Left lung (tissue), 10 donors: Measurements from ENCODE around the gene BICC1. TPM values are rescaled to one million over a fixed set of nuclear protein-coding genes. Genes with fewer than 3 reads are reported as not detected.

Experiments
- ATAC-seq: fragments of 200-7000 bp; cut with Tn5 transposase; one replicate; pipeline ENCODE4 v1.9.1; 2020; ENCODE audit warnings: moderate library complexity
- DNase-seq, 4 donors: peaks; one replicate each; pipeline ENCODE4 v3.0.0-alpha.2; 2013 to 2020
- H3K27ac ChIP-seq, 2 donors: fragments of 200-600 bp; sonication (generic) in 1 of 2; one replicate each; pipeline versions ENCODE4 v1.5.0 to v1.8.0; 2020 to 2021
- H3K27me3 ChIP-seq, 2 donors: fragments of 200-600 bp; sonication (generic) in 1 of 2; one replicate each; pipeline versions ENCODE4 v1.5.0 to v1.8.0; 2020 to 2021
- H3K36me3 ChIP-seq, 2 donors: fragments of 200-600 bp; sonication (generic) in 1 of 2; one replicate each; pipeline versions ENCODE4 v1.5.0 to v1.8.0; 2020 to 2021
- H3K4me1 ChIP-seq, 2 donors: fragments of 200-600 bp; one replicate each; pipeline ENCODE4 v1.8.0; 2021
- H3K4me3 ChIP-seq, 2 donors: fragments of 200-600 bp; sonication (generic) in 1 of 2; one replicate each; pipeline versions ENCODE4 v1.5.0 to v1.8.0; 2020 to 2021; ENCODE audit warnings: mild to moderate bottlenecking in 1 of 2
- H3K9me3 ChIP-seq, 2 donors: fragments of 200-600 bp; sonication (generic) in 1 of 2; one replicate each; pipeline versions ENCODE4 v1.5.0 to v1.8.0; 2020 to 2021
- CTCF ChIP-seq, 2 donors: fragments of 200-600 bp; sonication (generic) in 1 of 2; IDR thresholded peaks; one replicate each; pipeline versions ENCODE4 v1.5.0 to v1.8.0; 2021; ENCODE audit warnings: antibody characterized with exemption in 2 of 2
- intact Hi-C, 2 donors: fragments of 100-400 bp; cut with DNase I; formaldehyde crosslinking; loops; one replicate each; pipeline versions ENCODE4 v1.11.2 to v1.14.2; 2022
- polyA plus RNA-seq, 6 donors: library from polyadenylated mRNA; unstranded; fragments of 120-200 nt; gene quantifications; one replicate each; pipeline ENCODE4 v1.2.1, GENCODE V29; 2013; ENCODE audit not compliant: insufficient read length in 6 of 6
- total RNA-seq, 2 donors: library from RNA; stranded (reverse); fragmentation: NEBNext Ultra II Directional; extraction: Animal tissue kit (Norgen Biotek cat#: 25700); gene quantifications; one replicate each; pipeline ENCODE4 v1.2.1, GENCODE V29; 2021
- donor health status: DM: no; HTN: yes; CAD: no.
- donor health status: DM: no; HTN: no; CAD: no.

The BICC1 gene
- total and polyA plus RNA-seq, 8 donors: 10.9 to 47.4 (median 37.1) TPM

GRCh38 chr10:58638388-58638787 lies 125.7 kb downstream of the BICC1 start:
- H3K4me1 ChIP-seq: peaks cover 6 to 11% of the 10 kb centered on the region in 2 donors
- H3K27me3 ChIP-seq: no peaks in the 10 kb centered on the region
- no peaks in the 10 kb centered on the region for H3K9me3 ChIP-seq
- DNase-seq (no peak), ATAC-seq (no peak)
- no peak overlapping the region for H3K4me3 ChIP-seq
- intact Hi-C loops: no loop called here
- no peak for TF ChIP-seq CTCF (IDR thresholded peaks at IDR 0.05)
- H3K27ac ChIP-seq: no peak overlapping the region
- no peaks in the 10 kb centered on the region for H3K36me3 ChIP-seq

- Histone ChIP-seq H3K4me1 (peaks cover 6 to 16% of the 10 kb centered on the region in 2 donors), H3K36me3 (no peaks in the 10 kb centered on the region), H3K27ac (peak overlapping the region in 1 of 2 donors; percentile 36), H3K27me3 (no peaks in the 10 kb centered on the region), H3K4me3 (no peak overlapping the region), H3K9me3 (no peaks in the 10 kb centered on the region)
- no peak for TF ChIP-seq CTCF (IDR thresholded peaks at IDR 0.05)
- DNase-seq: no peak
- peak; percentile 70 for ATAC-seq
- intact Hi-C loops: no loop called here
These were observed 128.4 kb downstream of the BICC1 start for GRCh38 chr10:58641095-58641531.

- Histone ChIP-seq H3K36me3 (no peaks in the 10 kb centered on the region), H3K27ac (peak overlapping the region in 1 of 2 donors; percentile 15), H3K9me3 (no peaks in the 10 kb centered on the region), H3K4me1 (peaks cover 6 to 16% of the 10 kb centered on the region in 2 donors), H3K27me3 (no peaks in the 10 kb centered on the region), H3K4me3 (no peak overlapping the region)
- ATAC-seq (peak; percentile 40), DNase-seq (no peak)
- no peak for TF ChIP-seq CTCF (IDR thresholded peaks at IDR 0.05)
- intact Hi-C loops: no loop called here
These were observed 129.0 kb downstream of the BICC1 start for GRCh38 chr10:58641708-58642107.

GRCh38 chr10:58642283-58642682 lies 129.6 kb downstream of the BICC1 start:
- DNase-seq (no peak), ATAC-seq (no peak)
- H3K27me3 ChIP-seq: no peaks in the 10 kb centered on the region
- H3K4me3 ChIP-seq: no peak overlapping the region
- no peaks in the 10 kb centered on the region for H3K9me3 ChIP-seq
- intact Hi-C loops: no loop called here
- no peaks in the 10 kb centered on the region for H3K36me3 ChIP-seq
- peaks cover 6 to 16% of the 10 kb centered on the region in 2 donors for H3K4me1 ChIP-seq
- H3K27ac ChIP-seq: no peak overlapping the region
- no peak for TF ChIP-seq CTCF (IDR thresholded peaks at IDR 0.05)

DNA sequence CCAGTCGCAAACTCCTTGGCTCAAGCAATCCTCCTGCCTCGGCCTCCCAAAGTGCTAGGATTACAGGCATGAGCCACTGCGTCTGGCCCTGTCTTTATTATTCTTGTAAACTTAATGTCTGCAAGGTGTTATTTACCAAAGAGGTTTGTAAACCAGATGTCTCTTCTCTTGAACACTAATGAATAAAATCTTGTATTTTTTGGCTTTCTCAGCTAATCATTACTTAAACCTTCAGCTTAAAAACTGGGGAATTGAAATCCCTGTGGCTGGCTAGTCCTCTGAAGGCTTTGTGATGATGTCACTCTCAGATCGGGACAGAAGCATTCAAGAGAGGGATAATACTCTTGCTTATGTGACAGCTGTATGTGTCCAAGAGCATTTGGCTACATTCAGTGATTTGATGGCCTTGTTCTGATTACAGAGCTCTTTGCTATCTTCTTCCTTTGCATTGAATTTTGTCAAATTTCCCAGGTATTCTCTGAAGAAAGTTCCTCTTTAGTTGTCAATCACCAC lies 130.3 kb downstream of the BICC1 start:
- DNase-seq: no peak
- H3K27me3 ChIP-seq: no peaks in the 10 kb centered on the region
- H3K27ac ChIP-seq: no peak overlapping the region
- H3K4me1 ChIP-seq: peaks cover 6 to 18% of the 10 kb centered on the region in 2 donors
- TF ChIP-seq CTCF (IDR thresholded peaks at IDR 0.05): no peak
- H3K9me3 ChIP-seq: no peaks in the 10 kb centered on the region
- H3K36me3 ChIP-seq: no peaks in the 10 kb centered on the region
- H3K4me3 ChIP-seq: no peak overlapping the region
- ATAC-seq: no peak
- intact Hi-C loops: no loop called here
